SK-N-SH (cell line): Measurements from ENCODE around the gene HOXC6. TPM values are rescaled to one million over a fixed set of nuclear protein-coding genes. Genes with fewer than 3 reads are reported as not detected.

Source experiments
- CTCF ChIA-PET: fragments of 300-600, 350-600 bp; formaldehyde crosslinking; extraction: SDS; loops from one replicate; lab custom pipeline; 2021; lab: Yijun Ruan, JAX
- POLR2A ChIA-PET: fragments of 350-600 bp; sonication (Branson Sonifier 250); formaldehyde crosslinking; extraction: SDS; loops from one replicate; lab custom pipeline; 2020; ENCODE audit warnings: antibody characterized with exemption, inconsistent platforms; lab: Yijun Ruan, JAX
- DNase-seq: peaks from one replicate; pipeline ENCODE4 v3.0.0; 2012
- H2AFZ ChIP-seq: fragments of 200-600 bp; sonication (generic); 2 replicates; pipeline ENCODE4 v1.8.1; 2016; ENCODE audit warnings: antibody characterized with exemption, mild to moderate bottlenecking, low read depth
- H3F3A ChIP-seq: fragments of 200-600 bp; sonication (generic); replicated peaks from 2 replicates; pipeline ENCODE3; 2016; ENCODE audit warnings: antibody characterized with exemption, mild to moderate bottlenecking; ENCODE audit not compliant: insufficient read depth
- H3K27ac ChIP-seq, 2 experiments: fragments of 200-500 bp in 1 of 2; fragments of 200-600 bp in 1 of 2; sonication (Bioruptor generic) in 1 of 2; sonication (generic), shearing (Covaris generic) in 1 of 2; 2 replicates each; pipeline versions ENCODE4 v1.5.1 to v1.6.1; 2014 to 2016; ENCODE audit warnings: low read depth in 2 of 2, inconsistent platforms in 1 of 2, low read length in 1 of 2, mild to moderate bottlenecking in 1 of 2, mixed read lengths in 1 of 2
- H3K27me3 ChIP-seq: fragments of 200-600 bp; sonication (generic), shearing (Covaris generic); 2 replicates; pipeline ENCODE4 v1.6.1; 2016; ENCODE audit warnings: mixed run types; ENCODE audit not compliant: insufficient read depth
- H3K36me3 ChIP-seq, 2 experiments: fragments of 200-500 bp in 1 of 2; fragments of 200-600 bp in 1 of 2; sonication (Bioruptor generic) in 1 of 2; sonication (generic) in 1 of 2; replicated peaks in 1 of 2; 2 replicates each; pipeline versions ENCODE3 to v1.5.1; 2014 to 2016; ENCODE audit warnings: low read length in 1 of 2, mild to moderate bottlenecking in 1 of 2; ENCODE audit not compliant: insufficient read depth in 2 of 2, control insufficient read depth in 1 of 2
- H3K4me1 ChIP-seq, 2 experiments: fragments of 200-500 bp in 1 of 2; fragments of 200-600 bp in 1 of 2; sonication (Bioruptor generic) in 1 of 2; sonication (generic), shearing (Covaris generic) in 1 of 2; 2 replicates each; pipeline versions ENCODE4 v1.5.1 to v1.6.1; 2014 to 2016; ENCODE audit warnings: low read depth in 1 of 2, low read length in 1 of 2, mixed run types in 1 of 2; ENCODE audit not compliant: insufficient read depth in 2 of 2, control insufficient read depth in 1 of 2
- H3K4me2 ChIP-seq: fragments of 200-600 bp; sonication (generic), shearing (Covaris generic); 2 replicates; pipeline ENCODE4 v1.6.1; 2017; ENCODE audit warnings: mixed run types
- H3K4me3 ChIP-seq, 2 experiments: fragments of 200-500 bp in 1 of 2; fragments of 200-600 bp in 1 of 2; sonication (Bioruptor generic) in 1 of 2; sonication (generic), shearing (Covaris generic) in 1 of 2; 2 replicates each; pipeline versions ENCODE4 v1.5.1 to v1.8.1; 2014 to 2016; ENCODE audit warnings: low read depth in 2 of 2, inconsistent platforms in 1 of 2, low read length in 1 of 2, mild to moderate bottlenecking in 1 of 2, mixed read lengths in 1 of 2, moderate library complexity in 1 of 2
- H3K79me2 ChIP-seq: fragments of 200-600 bp; sonication (generic); 2 replicates; pipeline ENCODE4 v1.8.1; 2017; ENCODE audit warnings: mild to moderate bottlenecking; ENCODE audit not compliant: insufficient read depth
- H3K9ac ChIP-seq: fragments of 200-600 bp; sonication (generic); 2 replicates; pipeline ENCODE4 v1.6.1; 2017; ENCODE audit warnings: mixed run types
- H3K9me2 ChIP-seq: fragments of 200-600 bp; sonication (generic); 2 replicates; pipeline ENCODE4 v1.6.1; 2017; ENCODE audit warnings: mixed run types
- H3K9me3 ChIP-seq: fragments of 200-600 bp; sonication (generic); 2 replicates; pipeline ENCODE4 v1.6.1; 2017; ENCODE audit warnings: mixed run types, mild to moderate bottlenecking, moderate library complexity
- H4K20me1 ChIP-seq: fragments of 200-600 bp; sonication (generic); 2 replicates; pipeline ENCODE4 v1.6.1; 2017; ENCODE audit warnings: mild to moderate bottlenecking, mixed run types; ENCODE audit not compliant: insufficient read depth
- CHD2 ChIP-seq: fragments of 150-350 bp; IDR thresholded peaks from 2 replicates; pipeline ENCODE4 v1.6.1; 2018; ENCODE audit warnings: low read length; ENCODE audit not compliant: partially characterized antibody
- ELF1 ChIP-seq: IDR thresholded peaks from 2 replicates; pipeline ENCODE4 v1.4.0; 2012
- FOXJ3 ChIP-seq: sonication (generic); formaldehyde crosslinking; IDR thresholded peaks from 2 replicates; pipeline ENCODE4 v1.5.1; 2020; ENCODE audit warnings: mild to moderate bottlenecking, missing genetic modification reagents
- GABPA ChIP-seq: IDR thresholded peaks from 2 replicates; pipeline ENCODE4 v1.4.0; 2012; ENCODE audit warnings: low read depth, mild to moderate bottlenecking
- GATA2 ChIP-seq: sonication (generic); formaldehyde crosslinking; IDR thresholded peaks from 2 replicates; pipeline ENCODE4 v1.5.0; 2020; ENCODE audit warnings: mild to moderate bottlenecking, missing genetic modification reagents
- JUND ChIP-seq: IDR thresholded peaks from 2 replicates; pipeline ENCODE4 v1.4.0; 2012
- MEF2A ChIP-seq: IDR thresholded peaks from 2 replicates; pipeline ENCODE4 v1.4.0; 2012; ENCODE audit warnings: low read depth, borderline replicate concordance
- MXI1 ChIP-seq: IDR thresholded peaks from 2 replicates; pipeline ENCODE4 v1.6.1; 2012; ENCODE audit warnings: mild to moderate bottlenecking, low read depth, low read length, improper control_type of control experiment
- NRF1 ChIP-seq: IDR thresholded peaks from 2 replicates; pipeline ENCODE4 v1.6.1; 2012; ENCODE audit warnings: low read depth, mild to moderate bottlenecking, low read length
- POLR2AphosphoS5 ChIP-seq: IDR thresholded peaks from 2 replicates; pipeline ENCODE4 v1.6.1; 2012; ENCODE audit warnings: low read depth, low read length
- RCOR1 ChIP-seq: fragments of 150-350 bp; IDR thresholded peaks from 2 replicates; pipeline ENCODE4 v1.6.1; 2017; ENCODE audit warnings: antibody characterized with exemption, low read length
- RXRA ChIP-seq: IDR thresholded peaks from 2 replicates; pipeline ENCODE4 v1.4.0; 2012; ENCODE audit warnings: low read depth, mild to moderate bottlenecking, borderline replicate concordance
- TAF1 ChIP-seq: IDR thresholded peaks from 2 replicates; pipeline ENCODE4 v1.6.1; 2012; ENCODE audit warnings: low read depth, mild to moderate bottlenecking, low read length, moderate library complexity, borderline replicate concordance
- YY1 ChIP-seq: IDR thresholded peaks from 2 replicates; pipeline ENCODE4 v1.4.0; 2012; ENCODE audit warnings: low read depth, mild to moderate bottlenecking
- ZBTB33 ChIP-seq: IDR thresholded peaks from 2 replicates; pipeline ENCODE4 v1.4.0; 2012; ENCODE audit warnings: low read depth, borderline replicate concordance
- WGBS: methylation state at CpG from one replicate; pipeline ENCODE4 v1.1.6; 2017; ENCODE audit warnings: low lambda C conversion rate; 5-methylcytosine and 5-hydroxymethylcytosine counted together
- polyA plus RNA-seq, 3 experiments: library from polyadenylated mRNA; depleted of rRNA; stranded (reverse); fragments of >200 nt; gene quantifications; 2 replicates each; pipeline ENCODE4 v1.2.3, GENCODE V29; 2012
- TF ChIP-seq, protein P1 (sequence below): fragments of 150-350 bp; IDR thresholded peaks from 2 replicates; pipeline ENCODE4 v1.6.1; 2017; ENCODE audit warnings: antibody characterized with exemption, low read length, low read depth, borderline replicate concordance

Gene HOXC6
- polyA plus RNA-seq, 1 of the 3 experiments (the other 2 are of a cell fraction) = 9.1 TPM

DNA sequence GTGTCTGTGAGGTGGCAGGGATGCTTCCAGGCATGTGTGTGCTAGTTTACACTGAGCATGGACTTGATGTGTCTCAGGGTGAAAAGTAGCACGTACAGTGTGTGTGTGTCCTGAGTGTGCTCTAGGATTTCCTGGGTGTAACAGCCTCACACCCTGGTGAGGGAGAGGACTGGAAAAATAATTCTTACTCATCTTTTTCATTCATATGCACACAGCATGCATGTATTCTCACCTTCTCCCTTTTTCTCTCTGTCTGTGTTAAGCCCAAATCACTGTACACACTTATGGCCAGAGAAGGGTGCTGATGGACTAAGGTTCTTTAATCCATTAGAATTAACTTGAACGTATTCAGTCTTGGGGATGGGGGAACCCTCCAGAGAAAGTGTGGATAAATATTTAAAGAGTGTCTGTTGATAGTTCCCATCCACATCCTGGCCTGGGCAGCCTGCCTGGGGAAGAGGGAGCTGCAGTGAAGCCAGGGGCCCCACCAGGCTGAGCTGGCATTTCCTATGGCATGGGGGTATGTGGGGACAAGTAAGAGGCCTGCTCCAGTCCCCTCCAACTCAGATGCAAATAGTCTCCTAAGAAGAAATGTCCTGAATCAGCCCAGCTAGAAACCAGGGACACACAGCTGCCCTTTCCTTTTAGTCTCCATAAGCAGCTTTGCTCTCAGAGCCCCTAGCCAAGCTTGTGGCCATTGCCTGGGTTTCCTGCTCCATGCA lies 20.5 kb upstream of the HOXC6 start:
- ChIA-PET CTCF (interaction anchor here (0.6 to 24.5 kb wide), 14 partner anchors 8 to 363 kb away, joined by 3 to 568 read pairs (median 10); partner anchors contain the start of genes HOXC10, HOXC5, HOXC6 and SMUG1), POLR2A (interaction anchor here (1.8 kb wide), 1 partner anchor 10 kb away, joined by 11 read pairs; no protein-coding TSS in a partner anchor)
- Histone ChIP-seq H3K4me2 (no peak overlapping the region), H3K36me3 (no peaks in the 10 kb centered on the region), H4K20me1 (no peaks in the 10 kb centered on the region), H3K4me3 (no peak overlapping the region), H3K4me1 (peaks cover 0 to 20% of the 10 kb centered on the region in 2 experiments; a peak in 1 of 4 replicates), H3K27ac (no peak overlapping the region), H3K9me3 (no peaks in the 10 kb centered on the region), H3K9ac (no peak overlapping the region), H3K79me2 (no peaks in the 10 kb centered on the region), H3K9me2 (no peaks in the 10 kb centered on the region), H2AFZ (no peak overlapping the region), H3F3A (peaks cover 8% of the 10 kb centered on the region), H3K27me3 (no peaks in the 10 kb centered on the region)
- no peak for TF ChIP-seq GABPA
- DNase-seq = no peak
- WGBS = 96% methylated on average over 2 of the region's 2 CpGs

DNA sequence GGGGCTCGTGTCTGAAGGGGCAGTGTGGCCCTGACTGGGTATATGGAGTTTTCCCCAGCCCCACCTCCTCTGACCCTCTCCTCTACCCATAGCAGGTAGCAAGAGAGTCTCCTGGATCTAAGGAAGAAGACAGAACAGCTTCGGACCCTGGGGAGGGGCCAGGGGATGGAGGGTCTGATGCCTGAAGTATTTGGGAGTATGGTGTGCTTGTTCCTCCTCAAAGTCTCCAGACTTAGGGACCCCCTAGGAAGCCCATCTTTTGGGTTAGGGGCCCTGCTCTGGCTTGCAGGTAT lies 20.0 kb upstream of the HOXC6 start:
- H2AFZ ChIP-seq = no peak overlapping the region
- peaks cover 8% of the 10 kb centered on the region for H3F3A ChIP-seq
- TF ChIP-seq ZBTB33 (no peak), GATA2 (CRISPR knock-in tag) (no peak), MEF2A (no peak), ELF1 (no peak), RCOR1 (no peak), MXI1 (no peak), TAF1 (no peak), POLR2AphosphoS5 (no peak), YY1 (no peak), CHD2 (no peak), GABPA (no peak), NRF1 (no peak), FOXJ3 (no peak), RXRA (no peak), JUND (no peak)
- TF ChIP-seq, protein P1, sequence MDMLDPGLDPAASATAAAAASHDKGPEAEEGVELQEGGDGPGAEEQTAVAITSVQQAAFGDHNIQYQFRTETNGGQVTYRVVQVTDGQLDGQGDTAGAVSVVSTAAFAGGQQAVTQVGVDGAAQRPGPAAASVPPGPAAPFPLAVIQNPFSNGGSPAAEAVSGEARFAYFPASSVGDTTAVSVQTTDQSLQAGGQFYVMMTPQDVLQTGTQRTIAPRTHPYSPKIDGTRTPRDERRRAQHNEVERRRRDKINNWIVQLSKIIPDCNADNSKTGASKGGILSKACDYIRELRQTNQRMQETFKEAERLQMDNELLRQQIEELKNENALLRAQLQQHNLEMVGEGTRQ = no peak
- TF ChIP-seq, all 33 proteins: peak for 0
- Histone ChIP-seq H3K4me3 (no peak overlapping the region), H4K20me1 (no peaks in the 10 kb centered on the region), H3K79me2 (no peaks in the 10 kb centered on the region), H3K4me2 (peak overlapping the region; percentile 76; the same call in 1 of the 2 replicates), H3K36me3 (no peaks in the 10 kb centered on the region), H3K9me3 (no peaks in the 10 kb centered on the region), H3K27ac (no peak overlapping the region), H3K9me2 (no peaks in the 10 kb centered on the region), H3K27me3 (no peaks in the 10 kb centered on the region), H3K9ac (no peak overlapping the region), H3K4me1 (peaks cover 0 to 20% of the 10 kb centered on the region in 2 experiments; a peak in 1 of 4 replicates)
- 83% methylated on average over 2 of the region's 2 CpGs for WGBS
- CTCF ChIA-PET = interaction anchor here (0.6 to 24.5 kb wide), 11 partner anchors 10 to 360 kb away, joined by 3 to 568 read pairs (median 7); partner anchors contain the start of genes HOXC10, HOXC5, HOXC6 and SMUG1
- no peak for DNase-seq
- POLR2A ChIA-PET = interaction anchor here (1.8 kb wide), 1 partner anchor 9 kb away, joined by 11 read pairs; no protein-coding TSS in a partner anchor
